ENCODE data around the gene TAS1R1.
"Not testable (repeated sequence)": the region's sequence is repeated elsewhere in the genome, so short reads cannot be mapped to it uniquely, and the experiment has no call there.

The TAS1R1 gene

DNA sequence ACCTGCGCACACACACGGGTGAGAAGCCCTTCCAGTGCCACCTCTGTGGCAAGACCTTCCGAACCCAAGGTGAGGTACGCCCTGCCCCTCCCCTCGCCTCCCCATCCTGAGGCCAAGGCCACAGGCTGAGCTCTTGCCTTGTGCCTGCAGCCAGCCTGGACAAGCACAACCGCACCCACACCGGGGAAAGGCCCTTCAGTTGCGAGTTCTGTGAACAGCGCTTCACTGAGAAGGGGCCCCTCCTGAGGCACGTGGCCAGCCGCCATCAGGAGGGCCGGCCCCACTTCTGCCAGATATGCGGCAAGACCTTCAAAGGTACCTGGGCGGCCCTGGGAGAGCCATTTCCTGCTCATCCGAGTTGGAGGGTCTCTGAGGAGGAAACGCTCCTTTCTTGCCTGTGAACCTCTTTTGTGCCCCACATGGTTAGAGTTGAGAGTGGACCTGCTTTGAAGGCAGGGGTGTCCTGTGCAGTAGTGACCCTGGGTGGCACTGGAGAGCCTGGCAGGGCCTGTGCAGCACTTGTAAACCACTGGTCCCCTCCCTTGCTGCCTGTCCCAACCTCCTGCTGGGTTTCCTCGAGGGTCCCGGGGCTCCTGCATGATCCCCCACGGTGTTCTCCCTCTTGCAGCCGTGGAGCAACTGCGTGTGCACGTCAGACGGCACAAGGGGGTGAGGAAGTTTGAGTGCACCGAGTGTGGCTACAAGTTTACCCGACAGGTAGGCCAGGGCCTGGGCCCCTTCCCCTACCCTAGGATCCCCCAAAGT, 33.2 kb downstream of the TAS1R1 start:
- DNase-seq, result no peak

DNA sequence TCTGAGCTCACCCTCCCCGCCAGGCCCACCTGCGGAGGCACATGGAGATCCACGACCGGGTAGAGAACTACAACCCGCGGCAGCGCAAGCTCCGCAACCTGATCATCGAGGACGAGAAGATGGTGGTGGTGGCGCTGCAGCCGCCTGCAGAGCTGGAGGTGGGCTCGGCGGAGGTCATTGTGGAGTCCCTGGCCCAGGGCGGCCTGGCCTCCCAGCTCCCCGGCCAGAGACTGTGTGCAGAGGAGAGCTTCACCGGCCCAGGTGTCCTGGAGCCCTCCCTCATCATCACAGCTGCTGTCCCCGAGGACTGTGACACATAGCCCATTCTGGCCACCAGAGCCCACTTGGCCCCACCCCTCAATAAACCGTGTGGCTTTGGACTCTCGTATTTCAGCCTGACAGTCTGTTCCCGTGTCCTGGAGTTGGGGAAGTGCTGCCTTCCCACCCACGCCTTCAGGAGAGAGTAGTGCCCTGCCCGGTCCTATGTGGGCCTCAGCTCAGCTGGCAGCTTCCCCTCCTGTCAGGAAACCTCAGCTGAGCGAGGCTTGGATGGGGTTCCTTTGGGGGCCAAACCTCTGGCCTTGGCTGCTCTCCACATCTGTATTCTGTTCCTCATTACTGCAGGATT, 33.9 kb downstream of the TAS1R1 start:
- DNase-seq, result no peak

DNA sequence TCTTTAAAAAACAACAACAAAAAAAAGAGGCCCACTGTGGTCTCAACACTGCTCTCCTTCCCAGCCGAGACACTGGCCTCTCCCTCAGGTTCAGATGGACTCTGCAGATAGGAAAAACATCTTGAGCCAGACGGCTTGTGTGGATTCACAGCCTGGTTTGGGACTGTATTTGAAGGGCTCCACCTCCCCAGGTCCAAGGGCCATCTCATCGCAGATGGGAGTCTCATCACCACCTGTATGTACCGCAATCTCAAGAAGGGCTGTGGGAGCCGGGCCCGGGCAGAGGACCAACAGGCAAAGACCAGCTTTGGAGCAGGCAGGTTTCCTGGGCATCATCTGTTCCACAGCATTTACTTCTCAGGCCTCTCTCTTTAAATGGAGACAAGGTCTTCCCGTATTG, 34.9 kb downstream of the TAS1R1 start:
- no peak for DNase-seq

DNA sequence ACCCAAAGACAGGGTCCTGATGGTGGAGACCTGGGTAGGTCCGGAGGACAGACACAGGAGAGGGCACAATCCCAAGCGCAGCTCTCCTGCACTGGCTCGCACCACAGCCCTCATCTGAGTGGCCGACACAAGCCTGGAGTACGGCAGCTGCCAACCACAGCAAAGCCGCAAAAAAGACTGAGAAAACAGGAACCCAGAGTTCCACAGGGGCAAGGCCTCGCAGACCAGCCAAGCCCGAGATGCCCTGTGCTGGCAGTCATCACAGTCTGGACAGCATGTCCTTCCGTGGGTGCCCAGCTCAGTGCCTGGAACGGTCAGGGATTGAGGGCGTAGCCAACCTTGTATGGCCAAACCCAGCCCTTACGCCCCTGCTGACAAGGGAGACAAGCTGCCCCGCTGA, 36.1 kb downstream of the TAS1R1 start:
- peak in 21 of 58 donors; percentile 17 to 66 (median 32) for DNase-seq

DNA sequence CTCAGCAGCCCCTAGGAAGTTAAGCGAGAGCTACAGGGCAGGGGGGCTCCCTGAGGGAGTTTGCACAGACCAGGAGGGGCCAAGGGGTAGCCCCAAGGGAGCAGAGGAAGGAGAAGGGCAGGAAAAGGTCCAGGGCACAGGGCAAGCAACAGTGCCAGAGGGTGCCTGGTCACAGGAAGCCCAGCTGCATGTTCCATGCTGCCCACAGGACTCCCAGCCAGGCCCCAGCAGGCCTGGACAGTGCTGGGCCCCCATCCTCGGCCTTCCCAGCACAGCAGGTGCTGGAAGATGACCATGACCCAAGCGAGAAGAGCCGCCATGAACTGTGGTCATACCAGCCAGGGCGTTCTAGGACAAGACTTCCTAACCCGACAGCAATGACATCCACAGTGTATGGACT, 36.5 kb downstream of the TAS1R1 start:
- DNase-seq, result no peak

DNA sequence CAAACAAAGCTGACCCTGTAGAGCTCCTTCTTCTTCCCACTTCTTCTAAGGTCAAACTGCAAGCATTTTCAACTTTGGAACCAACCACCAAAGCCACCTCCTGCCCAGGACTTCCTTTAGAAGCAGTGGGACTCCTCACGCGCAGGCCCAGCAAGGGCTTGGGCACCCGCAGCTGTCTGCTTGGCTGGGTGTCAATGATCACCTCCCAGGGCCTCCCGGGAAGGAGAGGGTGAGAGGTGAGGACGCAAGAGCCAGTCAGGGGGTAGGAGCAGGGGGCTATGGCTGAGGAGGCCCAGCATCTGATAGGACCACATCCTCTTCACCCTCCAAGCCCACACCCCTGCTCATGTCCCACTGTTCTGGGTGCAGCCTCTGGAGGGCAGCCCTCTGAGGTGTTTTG, 37.3 kb downstream of the TAS1R1 start:
- DNase-seq, result no peak

DNA sequence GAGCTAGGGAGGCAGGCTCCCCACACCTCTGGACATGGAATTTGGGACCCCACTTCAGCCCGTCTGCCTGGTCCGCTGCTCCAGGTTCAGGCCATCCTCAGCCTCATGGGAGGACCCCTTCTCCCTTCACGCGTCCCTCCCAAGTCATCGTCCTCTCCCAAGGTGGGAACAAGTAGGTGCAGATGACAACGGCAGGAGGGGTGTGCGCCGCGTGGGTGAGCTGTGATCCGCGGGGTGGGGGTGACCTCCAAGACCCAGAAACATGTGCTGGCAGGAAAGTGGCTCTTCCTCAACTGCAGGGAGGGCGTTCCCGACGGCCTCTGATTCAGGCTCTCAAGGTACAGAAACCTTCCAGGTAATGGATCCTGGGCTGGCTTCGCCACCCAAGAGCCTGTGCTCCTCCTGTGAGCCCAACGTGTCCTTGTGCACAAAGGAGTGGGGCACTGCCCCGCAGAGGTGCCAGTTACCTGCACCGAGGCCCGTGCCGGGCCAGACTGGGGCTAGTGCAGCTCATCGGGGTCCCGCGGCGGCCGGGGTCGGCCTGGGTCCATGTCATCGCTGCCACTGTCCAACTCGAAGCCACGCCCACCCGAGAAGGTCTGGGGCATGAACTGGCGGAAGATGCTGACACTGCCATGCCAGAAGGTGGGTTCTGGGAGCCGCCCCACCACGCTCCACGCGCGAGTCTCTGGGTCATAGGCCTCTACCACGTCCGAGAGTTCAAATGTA, 37.9 kb downstream of the TAS1R1 start:
- no peak for DNase-seq

DNA sequence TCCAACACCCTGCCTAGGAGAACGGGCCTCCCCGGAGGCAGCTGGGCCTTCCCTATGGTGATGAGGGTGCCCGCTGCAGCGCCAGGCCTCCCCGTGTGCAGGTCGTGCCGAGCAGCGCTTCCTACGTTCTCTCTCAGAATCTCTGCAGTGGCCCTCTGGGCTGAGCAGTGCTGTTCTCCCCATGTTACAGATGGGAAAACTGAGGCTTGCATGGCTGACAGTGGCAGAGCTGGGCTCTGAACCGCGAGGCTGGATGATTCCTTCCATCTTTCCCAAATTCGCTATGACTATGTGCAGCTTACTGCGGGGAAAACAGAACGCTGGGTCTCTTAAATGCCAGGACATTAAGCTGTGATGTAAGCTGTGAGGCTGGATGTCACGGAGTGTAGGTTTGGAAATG, 38.7 kb downstream of the TAS1R1 start:
- no peak for DNase-seq

DNA sequence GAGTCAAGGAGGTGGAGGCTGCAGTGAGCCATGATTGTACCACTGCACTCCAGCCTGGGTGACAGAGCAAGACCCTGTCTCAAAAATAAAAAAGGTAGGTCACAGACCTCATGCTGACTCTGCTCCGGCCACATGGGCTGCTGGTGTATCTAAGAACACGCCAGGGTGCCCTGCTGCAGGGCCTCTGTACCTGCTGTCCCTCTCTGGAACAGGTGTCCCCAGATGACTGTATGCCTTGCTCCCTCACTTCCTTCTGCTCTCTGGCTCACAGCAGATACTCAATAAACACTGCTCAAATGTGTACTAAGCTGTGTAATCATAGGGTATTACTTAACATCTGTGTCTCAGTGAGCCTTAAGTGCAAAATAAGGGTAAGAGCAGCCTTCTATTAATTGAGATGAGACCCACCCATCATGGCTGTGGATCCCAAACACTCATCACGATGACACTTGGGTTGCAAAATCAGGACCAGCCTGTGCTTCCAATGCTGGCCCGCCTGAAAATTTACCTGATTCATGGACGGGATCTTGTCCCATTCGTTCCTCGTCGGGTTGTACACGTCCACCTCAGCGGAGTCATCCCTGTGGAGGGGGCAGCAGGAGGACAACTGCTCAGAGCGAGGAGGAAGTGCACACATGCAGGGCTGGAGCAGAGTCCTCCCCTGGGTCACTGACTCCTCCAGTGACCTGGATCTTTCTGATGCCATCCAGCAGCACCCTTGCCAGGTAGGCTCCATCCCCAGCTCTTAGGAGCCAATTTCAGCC, 40.1 kb downstream of the TAS1R1 start:
- DNase-seq, result no peak

DNA sequence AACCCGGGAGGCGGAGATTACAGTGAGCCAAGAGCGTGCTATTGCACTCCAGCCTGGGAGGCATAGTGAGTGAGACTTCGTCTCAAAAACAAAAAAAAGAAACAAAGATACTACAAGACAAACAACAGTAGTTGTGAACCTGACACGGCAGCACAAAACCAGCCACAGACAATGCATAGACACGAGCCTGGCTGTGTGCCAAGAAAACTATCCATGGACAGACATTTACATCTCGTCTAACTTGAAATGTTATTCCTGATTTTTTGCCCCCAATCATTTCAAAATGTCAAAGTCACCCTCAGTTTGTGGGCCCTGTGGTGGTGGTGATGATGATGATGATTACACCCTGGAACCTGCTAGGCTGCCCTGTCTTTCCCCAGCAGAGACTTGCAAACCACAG, 41.2 kb downstream of the TAS1R1 start:
- peak in 4 of 58 donors; percentile 18 to 53 (median 24) for DNase-seq

DNA sequence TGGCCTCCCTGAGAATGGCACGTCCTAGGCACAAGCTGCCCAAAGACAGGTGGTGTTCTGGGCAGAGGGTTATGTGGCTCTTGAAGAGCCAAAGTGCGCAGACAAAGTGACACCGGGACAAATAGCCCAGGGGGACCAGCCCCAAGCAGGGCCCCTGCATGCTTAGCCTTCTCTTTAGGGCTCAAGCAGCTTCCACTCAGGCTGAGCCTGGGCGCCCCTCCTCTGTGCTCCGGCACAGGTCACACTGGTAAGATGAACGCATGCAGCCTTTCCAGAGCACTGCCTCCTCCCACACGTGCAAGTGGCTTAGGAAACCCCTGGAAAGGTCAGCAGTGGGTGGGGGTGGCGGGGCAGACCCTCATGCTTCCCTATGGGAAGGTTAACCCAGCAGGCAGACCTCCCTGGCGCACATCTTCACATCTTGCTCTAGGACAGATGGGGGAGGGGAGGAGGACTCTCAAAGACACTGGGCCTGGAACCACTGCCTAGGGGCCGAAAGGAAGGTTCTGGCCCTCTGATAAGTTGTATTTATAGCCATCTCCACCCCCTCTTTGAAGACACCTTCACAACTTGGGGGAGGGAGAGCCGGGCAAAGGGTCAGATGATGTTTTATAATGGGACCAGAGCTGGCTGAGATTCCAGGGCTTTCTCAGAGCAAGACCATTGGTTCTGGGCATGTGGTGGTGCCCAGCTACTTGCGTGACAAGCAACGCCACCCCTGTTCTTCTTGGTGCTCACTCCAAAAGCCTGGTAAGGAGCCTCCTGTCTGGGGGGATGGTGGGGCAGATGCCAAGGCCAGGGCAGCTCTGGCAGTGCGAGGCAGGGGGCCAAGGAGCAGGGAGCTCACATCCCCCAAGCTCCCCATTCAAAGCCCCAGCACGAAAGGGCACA, 42.0 kb downstream of the TAS1R1 start:
- DNase-seq, result no peak

DNA sequence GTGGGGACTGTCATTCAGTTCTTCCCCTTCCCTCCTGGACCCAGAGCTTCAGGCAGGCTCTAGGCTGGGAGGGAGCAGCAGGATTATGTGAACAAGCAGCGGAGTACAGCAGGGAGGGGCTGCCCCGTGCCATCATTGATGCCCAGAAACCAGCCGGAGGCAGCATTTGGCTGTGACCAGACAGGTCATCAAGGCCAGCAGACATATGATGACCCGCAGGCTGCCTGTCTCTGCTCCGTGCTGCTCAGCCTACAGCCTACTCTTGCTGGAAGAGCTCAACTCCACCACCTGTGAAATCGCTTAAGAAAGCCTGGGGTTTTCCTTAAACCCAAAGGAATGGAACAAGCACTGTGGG, 42.6 kb downstream of the TAS1R1 start:
- DNase-seq, result no peak

DNA sequence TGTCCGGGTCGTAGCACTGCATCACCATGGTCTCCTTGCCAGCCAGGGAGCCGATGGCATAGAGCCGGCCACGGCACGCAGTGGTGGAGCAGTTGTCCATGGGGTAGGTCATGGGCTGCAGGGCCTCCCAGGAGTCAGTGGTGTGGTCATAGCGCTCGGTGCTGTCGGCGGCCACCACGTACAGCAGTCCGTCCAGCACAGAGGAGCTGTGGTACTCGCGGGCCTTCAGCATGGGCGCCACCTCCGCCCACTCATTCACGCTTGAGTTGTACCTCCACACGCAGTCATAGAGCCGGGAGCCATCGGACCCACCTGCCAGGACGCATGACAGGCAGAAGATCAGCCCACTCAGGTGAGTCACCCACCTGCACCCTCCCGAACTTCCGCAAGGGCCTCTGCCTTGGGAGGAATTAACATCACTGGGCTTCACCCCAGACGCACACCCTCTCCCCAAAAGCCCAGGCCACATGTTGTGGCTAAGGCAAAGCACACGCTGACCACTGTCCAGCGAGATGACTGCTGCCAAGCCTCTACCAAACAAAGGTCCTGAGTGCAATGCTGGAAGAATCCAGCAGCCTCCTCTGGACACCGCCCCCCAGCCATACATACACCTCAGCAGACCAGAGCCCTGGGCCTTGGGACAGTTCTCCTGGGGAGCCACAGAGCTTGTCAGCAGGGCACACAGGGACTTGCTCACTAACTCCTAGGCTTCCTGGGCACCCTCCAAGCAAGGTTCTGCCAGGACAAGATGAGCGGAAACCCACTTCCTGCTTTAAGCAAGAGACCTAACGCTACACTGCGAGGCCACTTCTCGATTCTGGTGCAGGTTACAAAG, 44.3 kb downstream of the TAS1R1 start:
- peak in 1 of 58 donors; percentile 37 for DNase-seq

DNA sequence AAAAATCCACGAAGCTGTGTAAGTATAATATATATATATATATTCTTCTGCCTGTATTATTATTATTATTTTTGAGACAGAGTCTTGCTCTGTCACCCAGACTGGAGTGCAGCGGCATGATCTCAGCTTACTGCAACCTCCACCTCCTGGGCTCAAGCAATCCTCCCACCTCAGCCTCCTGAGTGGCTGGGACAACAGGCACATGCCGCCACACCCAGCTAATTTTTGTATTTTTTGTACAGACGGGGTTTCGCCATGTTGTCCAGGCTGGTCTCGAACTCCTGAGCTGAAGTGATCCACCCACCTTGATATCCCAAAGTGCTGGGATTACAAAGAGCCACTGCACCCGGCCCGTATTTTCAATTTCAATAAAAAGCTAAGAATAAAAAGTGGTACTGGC, 44.9 kb downstream of the TAS1R1 start:
- DNase-seq, result not testable (repeated sequence)

DNA sequence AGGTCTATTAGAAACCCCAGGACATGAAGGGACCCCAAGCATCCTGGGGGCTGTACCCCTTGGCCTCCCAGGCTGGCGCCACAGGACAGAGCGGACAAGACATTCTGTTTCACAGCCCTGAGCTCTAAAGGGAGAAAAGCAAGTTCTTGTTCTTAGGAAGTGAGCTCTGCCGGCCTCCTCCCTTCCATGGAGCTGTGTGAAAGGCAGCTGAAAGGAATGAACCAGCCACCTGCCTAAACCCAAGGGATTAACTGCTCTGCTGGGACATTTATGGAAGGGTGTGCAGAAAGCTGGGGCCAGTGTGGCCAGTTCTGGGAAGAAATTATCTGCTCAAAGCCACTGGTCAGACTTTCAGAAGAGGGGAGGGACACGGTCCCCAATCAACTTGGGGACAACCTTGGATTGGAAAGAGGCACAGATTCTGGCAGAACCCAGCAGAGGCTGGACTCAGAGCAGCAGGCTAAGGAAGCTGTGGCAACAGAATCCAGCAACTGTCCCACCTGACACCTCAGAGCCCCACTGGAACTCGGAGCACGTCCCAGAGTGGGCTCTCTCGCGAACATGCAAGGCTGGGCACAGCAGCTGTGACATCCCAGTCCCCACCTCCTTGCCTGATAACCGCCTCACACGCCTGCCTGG, 45.4 kb downstream of the TAS1R1 start:
- DNase-seq, result peak in 3 of 58 donors; percentile 55 to 73 (median 66)

DNA sequence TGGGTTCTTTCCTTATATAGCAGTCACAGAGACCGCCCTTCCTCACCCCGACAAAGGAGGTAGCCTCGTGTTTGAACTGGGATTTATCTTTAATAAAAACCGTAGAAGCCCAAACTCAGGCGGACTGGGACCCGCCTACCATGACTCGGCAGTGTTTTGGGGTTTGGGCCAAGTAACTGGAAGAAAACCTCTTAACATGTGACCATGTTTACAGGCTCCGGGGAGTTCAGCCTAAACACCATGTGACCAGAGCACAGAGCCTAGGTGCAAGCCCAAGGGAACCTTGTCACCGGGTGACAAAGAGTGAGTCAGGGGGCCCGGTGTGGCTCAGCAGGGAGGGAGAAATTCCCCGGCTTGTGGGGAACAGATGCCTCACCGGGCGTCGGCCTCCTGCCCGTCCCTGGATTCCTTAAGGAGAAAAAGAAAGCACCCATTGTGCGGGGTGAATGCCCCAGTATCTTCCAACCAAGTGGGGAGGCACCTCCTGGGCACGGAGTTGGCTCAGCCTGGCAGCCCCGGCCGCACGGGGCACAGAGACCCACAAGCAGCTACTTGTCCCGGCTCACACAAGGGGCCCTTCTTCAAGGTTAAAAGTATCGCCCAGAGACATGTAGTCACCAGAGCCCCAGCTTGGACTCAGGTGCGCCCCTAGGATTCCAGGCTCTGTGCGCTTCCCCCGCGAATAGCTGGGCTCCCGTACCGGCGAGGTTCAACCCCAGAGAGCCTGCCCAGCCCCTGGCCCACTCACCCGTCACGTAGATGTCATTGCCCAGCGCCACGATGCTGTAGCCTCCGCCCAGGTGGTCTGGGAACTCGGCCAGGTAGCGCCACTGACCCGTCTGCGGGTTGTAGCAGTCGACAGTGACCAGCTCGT, 46.2 kb downstream of the TAS1R1 start:
- DNase-seq, result peak in 52 of 58 donors; percentile 26 to 87 (median 67)

DNA sequence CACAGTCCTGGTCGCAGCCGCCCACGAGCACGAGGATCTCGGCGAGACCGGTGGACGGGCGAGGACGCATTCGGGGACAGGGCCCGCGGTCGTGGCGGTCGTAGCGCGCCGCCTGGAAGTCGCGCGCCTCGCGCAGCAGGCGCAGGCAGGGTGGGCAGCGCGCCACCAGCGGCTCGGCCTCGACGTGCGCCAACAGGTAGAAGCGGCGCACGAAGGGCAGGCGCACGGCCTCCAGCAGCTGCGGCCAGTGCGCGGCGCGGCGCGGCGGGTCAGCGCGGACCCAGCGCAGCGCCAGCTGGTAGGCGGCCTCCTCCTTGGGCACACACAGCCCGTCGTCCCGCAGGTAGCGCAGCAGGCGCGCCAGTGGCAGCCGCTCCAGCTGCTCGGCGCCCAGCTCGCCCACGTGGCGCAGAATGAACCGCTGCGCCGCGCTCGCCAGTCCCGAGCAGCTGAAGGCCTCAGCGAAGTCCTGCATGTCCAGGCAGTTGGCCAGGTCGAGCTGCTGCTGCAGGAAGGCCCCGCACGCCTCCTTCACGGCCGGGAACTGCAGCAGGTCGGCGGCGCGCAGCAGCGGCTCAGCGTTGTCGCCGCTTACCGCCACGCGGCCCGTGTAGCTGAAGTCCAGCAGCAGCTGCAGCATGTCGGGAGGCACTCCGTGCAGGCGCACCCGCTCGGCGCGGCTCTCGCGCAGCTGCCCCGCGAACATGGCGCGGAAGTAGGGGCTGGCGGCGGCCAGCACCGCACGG, 47.0 kb downstream of the TAS1R1 start:
- peak in 37 of 58 donors; percentile 33 to 76 (median 60) for DNase-seq

Measured in anterior cingulate cortex (tissue), 58 donors.